IPS DF 19.7 (cell line): ENCODE measurements around the gene BOD1.

ENCODE experiments used
- DNase-seq: peaks from one replicate; pipeline ENCODE4 v3.0.0-alpha.2; 2013; ENCODE audit warnings: low read depth, low spot score

BOD1 gene

DNA sequence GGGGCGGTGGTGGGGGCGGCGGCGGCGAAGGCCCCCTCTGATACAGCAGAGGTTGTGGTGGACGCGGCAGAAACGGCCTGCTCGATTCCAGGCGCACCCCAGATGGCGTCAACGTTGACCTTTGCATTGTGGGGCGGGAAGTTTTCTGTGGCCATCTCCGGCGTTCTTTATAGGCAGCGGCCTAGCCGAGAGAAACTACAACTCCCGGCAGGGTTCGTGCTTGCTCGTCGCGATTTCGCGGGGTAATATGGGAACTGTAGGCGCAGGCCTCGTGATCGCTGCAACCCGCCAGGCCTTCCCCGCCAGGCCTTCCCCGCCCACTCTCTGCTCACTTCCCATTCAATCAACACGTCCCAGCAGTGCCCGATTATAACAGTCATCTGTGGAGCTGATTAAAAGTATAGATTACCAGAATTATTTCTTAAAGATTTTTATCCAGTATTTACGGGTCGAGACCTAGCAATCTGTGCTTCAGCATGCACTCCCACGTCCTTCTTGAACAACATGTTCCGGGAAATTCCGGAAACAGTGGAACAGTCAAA, at the start of gene BOD1:
BOD1 (minus strand) TSS at position 74 of the 542 bp plus-strand sequence. CDS start 214 bp downstream, outside the sequence.
- peak; percentile 93 for DNase-seq

DNA sequence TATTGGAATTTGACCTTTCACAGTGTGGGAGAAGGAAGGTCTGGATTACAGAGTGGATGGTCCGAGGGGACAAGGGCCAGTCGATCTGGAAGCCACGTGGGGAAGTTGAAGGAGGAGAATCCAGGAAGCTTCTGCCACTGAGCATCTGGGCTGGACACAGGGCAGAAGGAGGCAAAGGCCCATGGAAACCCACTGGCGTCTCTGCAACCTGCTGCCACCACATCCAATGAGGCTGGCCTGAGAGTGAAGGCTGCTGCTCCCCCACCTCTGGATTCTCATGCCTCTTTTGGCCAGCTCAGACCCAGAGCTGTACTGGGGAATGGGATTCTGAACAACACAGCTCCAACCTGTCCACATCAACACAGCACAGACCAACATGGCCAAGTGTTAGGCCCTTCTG, 48.9 kb upstream of the BOD1 start:
- DNase-seq = no peak

GRCh38 chr5:173664154-173664526, 47.7 kb upstream of the BOD1 start:
- DNase-seq = no peak

- no peak for DNase-seq
These were observed 47.1 kb upstream of the BOD1 start for GRCh38 chr5:173663352-173664153.

DNA sequence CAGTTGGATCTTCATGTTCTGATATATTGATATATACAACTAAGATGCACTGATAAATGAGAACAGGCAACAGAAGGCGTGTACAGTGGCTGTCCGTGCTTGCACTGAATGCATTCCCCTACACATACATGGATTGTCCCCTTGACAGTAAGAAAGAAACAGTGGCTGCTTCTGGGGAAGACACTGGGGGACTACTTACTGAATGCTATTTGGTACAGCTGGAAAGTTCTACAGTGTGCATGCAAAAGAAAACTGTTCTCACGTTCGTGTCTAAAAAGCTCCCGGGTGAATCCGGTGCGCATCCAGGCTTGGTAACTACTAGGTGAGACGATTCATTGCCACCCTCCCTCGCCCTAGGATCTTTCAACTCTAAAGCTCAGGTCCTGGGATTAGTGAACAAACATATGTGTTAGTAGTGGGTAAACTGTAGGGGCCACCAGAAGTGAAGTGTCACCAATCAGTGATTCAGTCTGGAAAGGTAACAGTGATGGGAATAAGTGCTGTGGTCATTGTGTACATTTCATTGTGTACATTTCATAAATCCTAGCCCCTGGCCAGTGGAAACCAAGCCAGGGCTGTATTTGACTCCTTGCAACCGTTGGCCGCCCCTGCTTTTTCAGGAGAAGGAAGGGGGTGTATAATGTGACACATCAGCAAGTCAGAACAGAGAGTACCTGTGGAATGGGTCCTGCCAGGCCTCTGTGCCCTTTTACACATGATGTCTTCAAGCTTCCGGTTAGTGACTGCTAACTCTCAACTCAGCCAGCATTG, 46.3 kb upstream of the BOD1 start:
- no peak for DNase-seq

GRCh38 chr5:173660481-173661280, 44.2 kb upstream of the BOD1 start:
- no peak for DNase-seq

GRCh38 chr5:173659423-173659822, 43.0 kb upstream of the BOD1 start:
- DNase-seq = no peak

DNA sequence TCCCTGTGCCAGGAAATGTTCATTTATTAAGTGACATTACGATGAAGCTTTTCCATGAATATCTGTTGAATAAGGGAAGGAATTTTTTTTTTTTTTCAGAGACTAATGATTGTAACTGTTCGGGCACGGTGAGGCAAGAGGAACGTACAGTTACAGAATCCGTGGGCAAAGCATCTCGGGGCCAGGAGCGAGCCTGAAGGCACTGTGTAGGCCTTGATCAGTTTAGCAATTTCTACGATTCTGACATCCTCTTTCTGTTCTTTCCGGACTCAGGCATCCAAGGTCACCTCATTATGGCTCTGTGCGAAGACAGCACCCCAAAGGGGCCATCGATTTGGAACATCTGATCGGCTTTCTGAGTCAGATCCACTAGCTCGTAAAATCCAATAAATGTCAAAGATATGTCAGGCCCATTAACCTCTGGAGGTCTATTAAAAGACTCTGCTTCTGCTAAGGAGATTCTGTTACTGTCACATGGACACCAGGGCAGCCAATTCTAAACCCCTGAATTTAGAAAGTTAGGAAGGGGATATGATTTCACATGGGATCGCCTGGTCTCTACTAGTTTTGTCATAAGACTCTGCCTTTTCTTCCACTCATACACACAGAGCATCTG, 41.4 kb upstream of the BOD1 start:
- DNase-seq = no peak

DNA sequence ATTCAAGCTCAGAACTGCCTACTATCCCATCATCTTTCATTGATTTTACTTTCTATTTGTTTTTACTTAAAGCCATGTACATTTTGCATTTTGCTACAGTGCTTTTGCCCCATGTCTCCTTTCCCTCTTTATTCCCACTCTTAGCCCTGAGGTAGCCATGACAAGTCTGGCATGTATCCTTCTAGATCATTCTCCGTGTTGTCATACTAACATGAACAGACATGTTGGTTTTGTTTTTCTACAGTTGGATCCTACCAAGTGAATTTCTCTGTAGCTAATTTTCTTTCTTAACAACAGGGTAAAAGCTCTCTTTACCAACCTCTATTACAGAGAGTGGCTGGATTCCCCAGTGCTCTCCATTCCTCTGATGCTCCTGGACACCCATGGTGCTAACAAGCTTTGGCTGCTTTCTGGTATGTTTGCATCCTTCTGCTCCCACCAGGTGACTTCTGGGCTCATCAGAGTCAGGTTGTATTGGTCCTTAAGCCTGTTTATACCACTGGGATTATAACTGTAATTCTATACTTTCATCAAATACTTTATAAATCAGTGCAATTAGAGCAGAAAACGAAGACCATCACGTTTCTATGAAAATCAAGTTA, 38.8 kb upstream of the BOD1 start:
- no peak for DNase-seq

GRCh38 chr5:173653822-173654523, 37.5 kb upstream of the BOD1 start:
- DNase-seq = no peak

GRCh38 chr5:173648308-173648866, 31.9 kb upstream of the BOD1 start:
- no peak for DNase-seq

GRCh38 chr5:173646692-173647091, 30.2 kb upstream of the BOD1 start:
- no peak for DNase-seq

GRCh38 chr5:173645890-173646574, 29.6 kb upstream of the BOD1 start:
- no peak for DNase-seq

DNA sequence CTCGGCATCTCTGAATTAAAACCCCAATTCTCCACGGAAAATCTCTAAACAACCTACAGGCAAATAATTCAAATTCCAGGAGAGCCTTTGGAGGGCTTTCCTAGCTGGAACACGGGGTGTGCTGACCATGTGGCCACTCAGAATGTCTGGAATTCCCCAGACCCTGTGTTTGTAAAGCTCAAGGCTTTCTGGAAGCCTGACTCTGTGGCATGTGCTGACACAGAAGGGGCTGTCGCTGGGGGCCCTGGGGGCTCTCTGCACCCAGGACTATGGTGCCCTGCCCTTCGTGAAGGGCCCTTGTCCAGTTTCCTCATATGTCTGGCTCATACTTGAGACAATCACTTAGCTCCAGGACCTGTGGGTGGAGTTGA, 29.0 kb upstream of the BOD1 start:
- DNase-seq = no peak

DNA sequence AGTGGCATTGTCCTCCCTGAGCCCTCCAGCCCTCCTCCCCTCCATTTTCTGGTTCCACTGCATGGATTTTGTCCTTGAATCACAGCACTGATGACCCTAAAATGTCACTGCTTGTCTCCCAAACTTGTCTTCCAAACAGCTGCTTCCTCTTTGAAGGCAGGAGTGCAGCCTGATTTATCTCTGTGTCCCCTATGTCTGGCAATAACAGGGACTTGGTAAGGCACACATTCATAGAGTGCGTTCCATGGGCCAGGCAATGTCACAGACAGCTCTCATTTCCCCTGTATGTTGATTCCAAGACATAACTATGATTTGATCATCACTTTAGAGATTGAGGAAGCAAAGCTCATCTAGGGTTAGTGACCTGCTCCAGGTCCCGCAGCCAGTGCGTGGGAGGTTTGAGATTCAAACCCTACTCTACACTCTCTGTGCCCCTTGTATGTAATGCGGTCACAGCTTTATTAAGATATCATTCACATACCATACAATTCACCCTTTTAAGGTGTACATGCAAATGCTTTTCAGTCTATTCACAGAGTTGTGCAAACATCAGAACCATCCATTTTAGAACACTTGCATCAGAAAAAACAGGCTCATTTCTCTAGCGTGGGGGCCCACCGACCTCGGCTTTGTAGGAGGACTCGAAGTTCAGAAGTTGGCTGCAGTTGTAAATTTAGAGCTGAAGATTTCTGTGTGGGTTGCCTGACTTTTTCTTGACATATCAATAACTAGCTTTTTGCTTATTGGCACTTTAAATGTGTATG, 28.4 kb upstream of the BOD1 start:
- DNase-seq = no peak

- peak; percentile 78 for DNase-seq
These were observed 27.5 kb upstream of the BOD1 start for GRCh38 chr5:173643964-173644363.

GRCh38 chr5:173642895-173643481, 26.5 kb upstream of the BOD1 start:
- DNase-seq = no peak

DNA sequence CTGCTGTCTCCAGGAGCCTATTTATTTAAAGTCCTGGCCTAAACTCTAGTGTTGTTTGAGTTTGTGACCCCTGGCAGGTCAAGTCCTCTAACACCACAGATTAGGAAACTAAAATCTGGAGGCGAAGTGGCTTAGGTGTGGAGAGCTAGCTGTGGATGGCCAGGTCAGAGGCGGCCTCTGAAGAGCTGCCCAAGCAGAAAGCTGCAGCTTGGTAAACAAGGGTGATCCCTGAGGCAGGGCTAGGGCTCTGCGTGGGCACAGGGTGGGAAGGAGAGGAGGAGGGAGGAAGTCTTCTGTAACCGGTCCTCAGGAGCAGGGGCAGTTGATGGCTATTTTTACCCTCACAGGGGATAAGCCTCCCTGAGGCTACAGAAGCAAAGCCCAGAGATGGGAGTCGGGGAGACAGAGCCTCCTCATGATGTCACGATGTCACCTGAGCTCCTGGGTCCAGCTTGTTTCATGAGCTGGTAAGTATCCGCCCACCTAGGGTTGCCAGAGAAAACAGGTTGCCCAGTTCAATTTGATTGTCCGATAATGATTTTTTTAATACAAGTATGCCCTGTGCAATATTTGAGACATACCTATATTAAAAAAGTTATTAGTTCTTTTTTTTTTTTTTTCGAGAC, 25.9 kb upstream of the BOD1 start:
- DNase-seq = no peak
